SH-SY5Y (cell line): ENCODE results near the gene AP1B1.

Source experiments
- GATA2 ChIP-seq: IDR thresholded peaks from 2 replicates; pipeline ENCODE4 v1.6.1; 2011; ENCODE audit warnings: mild to moderate bottlenecking, low read depth, low read length
- GATA3 ChIP-seq: IDR thresholded peaks from 2 replicates; pipeline ENCODE4 v1.6.1; 2011; ENCODE audit warnings: low read depth, mild to moderate bottlenecking, low read length, moderate library complexity

The AP1B1 gene

GRCh38 chr22:29302681-29303465, 85.5 kb downstream of the AP1B1 start:
- TF ChIP-seq GATA3 (no peak), GATA2 (no peak)

GRCh38 chr22:29302402-29302680, 86.0 kb downstream of the AP1B1 start:
- no peak for TF ChIP-seq GATA2
- no peak for TF ChIP-seq GATA3

DNA sequence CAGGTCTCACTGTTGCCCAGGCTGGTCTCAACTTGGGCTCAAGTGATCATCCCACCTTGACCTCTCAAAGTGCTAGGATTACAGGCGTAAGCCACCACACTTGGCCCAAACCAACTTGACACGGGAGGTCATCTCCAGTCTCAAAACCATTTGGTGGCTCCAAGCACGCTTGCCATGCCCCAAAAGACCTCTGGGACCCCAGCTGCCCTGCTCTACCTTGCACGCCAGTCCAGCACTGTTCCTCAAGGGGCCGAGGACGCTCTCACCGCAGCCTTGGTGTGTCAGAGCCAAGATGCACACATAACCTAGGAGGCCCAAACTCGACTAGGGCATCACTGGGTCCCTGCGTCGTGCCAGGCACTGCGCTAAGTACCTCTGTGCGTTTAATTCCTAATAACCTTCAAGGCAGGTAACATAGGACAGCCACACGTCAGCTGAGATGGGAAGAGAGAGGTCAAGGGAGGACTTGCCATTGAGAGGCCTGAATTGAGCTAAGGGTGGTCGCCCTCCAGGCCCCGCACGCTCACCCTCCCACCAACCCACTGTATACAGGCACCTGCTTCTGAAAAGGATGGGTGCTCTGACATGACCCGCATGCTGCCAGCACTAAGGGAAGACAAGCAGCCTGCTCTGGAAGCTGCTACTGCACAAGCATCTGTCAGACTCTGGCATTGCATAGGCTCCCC, 86.5 kb downstream of the AP1B1 start:
- TF ChIP-seq GATA2, result no peak
- no peak for TF ChIP-seq GATA3

DNA sequence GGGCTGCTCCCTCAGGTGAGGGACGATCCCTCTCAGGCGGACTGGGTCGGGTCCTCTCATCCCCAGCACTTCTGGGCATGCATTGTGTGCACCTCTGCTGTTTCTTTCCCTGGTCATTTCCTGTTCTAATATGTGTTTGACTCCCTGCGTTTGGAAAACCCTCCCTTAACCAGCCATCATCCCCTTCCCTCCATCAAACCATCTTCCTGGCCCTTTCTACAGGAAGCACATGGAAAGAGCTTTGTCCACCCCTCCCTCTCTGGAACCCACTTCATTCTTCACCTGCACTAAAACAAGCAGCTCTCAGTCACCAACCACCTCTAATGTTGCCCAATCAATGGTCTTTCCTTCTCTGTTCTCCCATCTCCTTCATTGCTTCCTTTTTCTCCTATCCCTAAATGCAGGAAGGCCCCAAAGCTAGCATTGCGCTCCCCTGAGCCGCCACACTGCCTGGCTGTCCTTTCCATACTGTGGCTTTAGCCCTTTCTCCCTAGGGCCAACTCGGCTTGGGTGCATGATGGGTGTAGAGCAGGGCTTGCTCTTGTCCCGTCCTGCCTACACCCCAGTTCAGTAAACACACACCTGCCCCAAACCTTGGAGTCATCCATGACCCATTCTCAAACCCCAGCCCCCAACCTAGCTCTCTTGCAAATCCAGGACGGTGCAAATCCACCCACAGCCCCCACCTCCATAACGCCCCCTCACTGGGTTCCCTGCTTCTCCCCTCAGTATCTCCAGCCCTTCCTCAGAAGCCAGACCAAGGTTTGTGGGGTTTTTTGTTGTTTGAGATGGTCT, 87.4 kb downstream of the AP1B1 start:
- no peak for TF ChIP-seq GATA3
- no peak for TF ChIP-seq GATA2

DNA sequence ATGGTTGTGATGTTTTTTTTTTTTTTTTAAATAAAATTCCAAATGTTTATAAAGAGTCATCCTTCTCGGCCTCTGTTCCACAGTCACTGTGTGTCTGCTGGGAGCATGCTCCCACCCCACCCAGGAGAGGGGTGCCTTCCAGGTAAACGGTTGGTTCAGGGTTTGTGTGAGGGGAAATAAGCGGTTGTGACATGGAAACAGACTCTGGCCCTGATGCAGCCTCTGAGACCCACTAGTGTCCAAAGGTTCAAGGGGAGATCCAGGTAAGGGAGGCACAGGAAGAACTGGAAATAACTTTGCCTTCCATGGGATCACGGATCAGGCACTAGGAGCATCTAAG, 87.9 kb downstream of the AP1B1 start:
- TF ChIP-seq GATA3, result no peak
- no peak for TF ChIP-seq GATA2

DNA sequence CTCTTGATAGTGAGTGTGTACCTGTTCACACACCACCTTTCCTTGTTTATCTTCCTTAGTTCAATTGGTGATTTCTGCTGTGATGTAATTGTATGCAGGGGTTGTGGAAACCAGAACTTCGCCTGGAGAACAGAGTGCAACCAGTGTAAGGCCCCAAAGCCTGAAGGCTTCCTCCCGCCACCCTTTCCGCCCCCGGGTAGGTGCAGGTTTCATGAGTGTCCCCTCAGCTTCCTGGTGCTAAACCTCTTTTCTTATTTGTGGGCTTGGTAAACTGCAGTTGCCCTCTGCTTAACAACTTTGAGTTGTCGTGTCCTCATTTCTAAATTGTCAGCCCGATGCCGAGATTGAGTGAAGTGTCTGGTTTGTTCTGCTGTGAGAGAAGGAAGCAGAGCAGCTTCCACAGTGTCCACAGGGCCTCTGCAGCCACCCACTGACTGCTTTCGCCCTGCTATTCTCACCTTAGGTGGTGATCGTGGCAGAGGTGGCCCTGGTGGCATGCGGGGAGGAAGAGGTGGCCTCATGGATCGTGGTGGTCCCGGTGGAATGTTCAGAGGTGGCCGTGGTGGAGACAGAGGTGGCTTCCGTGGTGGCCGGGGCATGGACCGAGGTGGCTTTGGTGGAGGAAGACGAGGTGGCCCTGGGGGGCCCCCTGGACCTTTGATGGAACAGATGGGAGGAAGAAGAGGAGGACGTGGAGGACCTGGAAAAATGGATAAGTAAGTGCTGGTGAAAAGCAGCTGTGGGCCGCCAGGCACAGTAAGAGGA, 89.1 kb downstream of the AP1B1 start:
- TF ChIP-seq GATA2 (no peak), GATA3 (no peak)

- TF ChIP-seq GATA2 (no peak), GATA3 (no peak)
Observed at GRCh38 chr22:29298641-29299040, 89.7 kb downstream of the AP1B1 start.

DNA sequence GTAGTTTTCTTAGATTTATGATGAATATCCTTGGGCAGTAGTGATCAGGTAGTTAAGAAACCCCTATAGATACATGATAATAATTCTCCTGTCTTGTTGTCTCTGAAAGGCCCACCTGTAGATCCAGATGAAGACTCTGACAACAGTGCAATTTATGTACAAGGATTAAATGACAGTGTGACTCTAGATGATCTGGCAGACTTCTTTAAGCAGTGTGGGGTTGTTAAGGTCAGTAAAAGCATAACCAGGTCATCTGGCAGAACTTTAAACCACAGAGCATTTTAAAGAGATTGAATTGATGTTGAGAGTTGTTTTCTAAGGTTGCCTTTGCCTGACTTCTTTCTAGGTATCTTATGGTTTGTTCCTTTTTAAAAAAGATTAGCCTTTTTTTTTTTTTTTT, 96.0 kb downstream of the AP1B1 start:
- TF ChIP-seq GATA3 (no peak), GATA2 (no peak)

GRCh38 chr22:29291215-29291614, 97.2 kb downstream of the AP1B1 start:
- no peak for TF ChIP-seq GATA3
- no peak for TF ChIP-seq GATA2

GRCh38 chr22:29290061-29290460, 98.3 kb downstream of the AP1B1 start:
- TF ChIP-seq GATA3, result no peak
- no peak for TF ChIP-seq GATA2

- TF ChIP-seq GATA3, result no peak
- no peak for TF ChIP-seq GATA2
Observed at GRCh38 chr22:29288837-29289236, 99.5 kb downstream of the AP1B1 start.

- TF ChIP-seq GATA2 (no peak), GATA3 (no peak)
Observed at GRCh38 chr22:29284196-29284595, 104.2 kb downstream of the AP1B1 start.

DNA sequence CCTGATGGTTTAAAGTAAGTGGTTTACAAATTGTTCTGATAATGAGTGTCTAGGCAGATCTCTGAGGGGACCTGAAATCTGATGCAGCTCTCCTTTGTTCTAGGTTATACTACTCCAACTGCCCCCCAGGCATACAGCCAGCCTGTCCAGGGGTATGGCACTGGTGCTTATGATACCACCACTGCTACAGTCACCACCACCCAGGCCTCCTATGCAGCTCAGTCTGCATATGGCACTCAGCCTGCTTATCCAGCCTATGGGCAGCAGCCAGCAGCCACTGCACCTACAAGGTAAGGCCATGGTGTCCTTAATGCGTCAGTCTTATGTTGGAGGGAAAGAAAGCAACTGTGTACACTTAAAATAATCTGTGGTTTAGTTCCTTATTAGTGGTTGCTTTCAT, 110.4 kb downstream of the AP1B1 start:
- TF ChIP-seq GATA3, result no peak
- TF ChIP-seq GATA2, result no peak
